ENCODE results near the gene CCNY. TPM values are rescaled to one million over a fixed set of nuclear protein-coding genes. Genes with fewer than 3 reads are reported as not detected.
"Not testable (repeated sequence)": the region's sequence is repeated elsewhere in the genome, so short reads cannot be mapped to it uniquely, and the experiment has no call there.

Gene CCNY
- total and polyA plus RNA-seq, 12 donors: 26.0 to 99.4 (median 88.9) TPM

- ATAC-seq (no peak), DNase-seq (no peak)
- no peaks in the 10 kb centered on the region for H3K27me3 ChIP-seq
- peak overlapping the region in 3 of 10 donors; percentile 7 to 68 (median 42) for H3K27ac ChIP-seq
- H3K9me3 ChIP-seq: peaks cover 0 to 8% (median 0%) of the 10 kb centered on the region in 11 donors
- no peak overlapping the region for H3K4me3 ChIP-seq
- no peaks in the 10 kb centered on the region for H3K36me3 ChIP-seq
- intact Hi-C loops (cut with DNase I): loop anchor here in 1 of 10 donors (1.0 kb wide), 1 partner anchor 17 kb away; no protein-coding TSS in a partner anchor
- H3K4me1 ChIP-seq: peaks cover 35 to 99% (median 75%) of the 10 kb centered on the region in 9 donors
- WGBS, 2 donors: 79 to 85% methylated on average over 7 of the region's 7 CpGs
- no peak for TF ChIP-seq CTCF (IDR thresholded peaks at IDR 0.05)
Measured at GRCh38 chr10:35398908-35399307, 62.6 kb downstream of the CCNY start.

DNA sequence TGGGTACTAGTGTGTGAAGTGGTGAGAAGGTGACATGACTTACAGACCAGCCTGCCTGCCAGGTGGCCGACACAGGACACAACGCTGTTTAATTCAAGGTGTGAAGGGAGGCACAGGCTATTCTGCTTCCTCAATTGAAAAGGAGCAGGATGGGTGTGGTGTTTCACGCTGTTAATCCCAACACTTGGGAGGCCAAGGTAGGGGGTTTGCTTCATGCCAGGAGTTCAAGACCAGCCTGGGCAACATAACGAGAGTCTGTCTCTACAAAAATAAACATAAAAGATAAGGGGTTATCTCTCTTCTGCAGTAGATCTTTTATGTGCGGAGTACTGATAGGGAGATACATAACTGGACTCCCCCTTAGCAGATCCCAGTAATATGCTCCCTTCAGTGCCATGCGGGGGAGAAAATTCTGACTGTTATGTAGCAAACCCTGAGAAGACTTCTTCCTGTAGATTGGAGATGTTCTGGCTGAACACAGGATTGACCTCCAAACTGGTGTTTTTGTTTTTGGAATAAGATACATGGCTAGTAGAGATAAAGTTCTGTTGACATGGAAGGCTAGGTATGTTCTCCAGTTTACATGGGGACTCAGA is 63.2 kb downstream of the CCNY start:
- Histone ChIP-seq H3K9me3 (peaks cover 0 to 8% (median 0%) of the 10 kb centered on the region in 11 donors), H3K36me3 (no peaks in the 10 kb centered on the region), H3K27ac (peak overlapping the region in 3 of 10 donors; percentile 13 to 68 (median 36)), H3K27me3 (no peaks in the 10 kb centered on the region), H3K4me1 (peaks cover 35 to 99% (median 75%) of the 10 kb centered on the region in 9 donors), H3K4me3 (no peak overlapping the region)
- intact Hi-C loops (cut with DNase I): no loop called here
- no peak for TF ChIP-seq CTCF (IDR thresholded peaks at IDR 0.05)
- WGBS, 2 donors: 69 to 75% methylated on average over 6 of the region's 6 CpGs
- DNase-seq: no peak
- ATAC-seq: no peak

- DNase-seq (no peak), ATAC-seq (peak in 4 of 8 donors; percentile 17 to 51 (median 38))
- no peaks in the 10 kb centered on the region for H3K36me3 ChIP-seq
- peaks cover 0 to 8% (median 0%) of the 10 kb centered on the region in 11 donors for H3K9me3 ChIP-seq
- no peak for TF ChIP-seq CTCF (IDR thresholded peaks at IDR 0.05)
- peak overlapping the region in 6 of 10 donors; percentile 1 to 68 (median 10) for H3K27ac ChIP-seq
- no peaks in the 10 kb centered on the region for H3K27me3 ChIP-seq
- 66 to 67% methylated on average over 8 of the region's 8 CpGs for WGBS, 2 donors
- H3K4me1 ChIP-seq: peaks cover 34 to 98% (median 68%) of the 10 kb centered on the region in 9 donors
- intact Hi-C loops (cut with DNase I): no loop called here
- no peak overlapping the region for H3K4me3 ChIP-seq
Measured at GRCh38 chr10:35400595-35401268, 64.4 kb downstream of the CCNY start.

DNA sequence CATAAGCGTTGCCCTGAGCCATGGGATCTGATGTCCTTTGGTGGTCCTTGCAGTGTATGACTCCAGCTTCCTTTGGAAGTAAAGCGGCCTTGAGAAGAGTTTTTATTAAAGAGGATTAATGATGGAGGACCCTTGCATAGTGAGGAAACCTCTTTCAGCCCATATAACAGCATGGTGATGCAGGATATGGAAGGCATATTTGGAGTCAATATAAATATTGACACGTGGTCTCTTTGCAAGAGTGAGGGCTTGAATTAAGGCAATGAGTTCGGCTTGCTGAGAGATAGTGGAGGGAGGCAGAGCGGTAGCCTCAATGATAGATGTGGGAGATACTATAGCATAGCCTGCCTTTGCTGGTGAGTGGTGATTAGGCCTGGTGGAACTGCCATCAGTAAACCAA is 67.2 kb downstream of the CCNY start:
- Histone ChIP-seq H3K27ac (peak overlapping the region in 3 of 10 donors; percentile 28 to 67 (median 31)), H3K4me1 (peaks cover 12 to 89% (median 45%) of the 10 kb centered on the region in 9 donors)
- H3K36me3 ChIP-seq; H3K4me3 ChIP-seq; ATAC-seq; intact Hi-C loops (cut with DNase I); H3K27me3 ChIP-seq; H3K9me3 ChIP-seq; DNase-seq: not testable (repeated sequence)
- WGBS, 2 donors: 97 to 98% methylated on average over 5 of the region's 5 CpGs

DNA sequence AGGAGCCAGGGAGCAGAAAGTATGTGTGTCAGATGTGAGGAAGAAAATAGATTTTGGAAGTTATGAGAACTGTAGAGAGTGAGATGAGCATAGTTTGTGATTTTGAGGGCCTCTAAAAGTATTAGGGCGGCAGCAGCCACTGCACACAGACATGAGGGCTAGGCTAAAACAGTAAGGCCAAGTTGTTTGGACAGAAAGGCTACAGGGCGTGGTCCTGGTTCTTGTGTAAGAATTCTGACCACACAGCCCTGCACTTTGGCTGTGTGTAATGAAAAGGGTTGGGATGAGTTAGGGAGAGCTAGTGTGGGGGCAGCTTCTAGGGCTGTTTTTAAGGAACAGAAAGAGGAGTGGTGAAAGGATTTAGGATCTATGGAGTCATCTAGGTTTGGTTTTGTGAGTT is 67.8 kb downstream of the CCNY start:
- ATAC-seq; H3K4me3 ChIP-seq; H3K27me3 ChIP-seq; H3K36me3 ChIP-seq; H3K9me3 ChIP-seq; DNase-seq; intact Hi-C loops (cut with DNase I): not testable (repeated sequence)
- H3K4me1 ChIP-seq: peaks cover 14 to 89% (median 45%) of the 10 kb centered on the region in 9 donors
- 85 to 94% methylated on average over 2 of the region's 2 CpGs for WGBS, 2 donors
- peak overlapping the region in 4 of 10 donors; percentile 23 to 67 (median 30) for H3K27ac ChIP-seq

DNA sequence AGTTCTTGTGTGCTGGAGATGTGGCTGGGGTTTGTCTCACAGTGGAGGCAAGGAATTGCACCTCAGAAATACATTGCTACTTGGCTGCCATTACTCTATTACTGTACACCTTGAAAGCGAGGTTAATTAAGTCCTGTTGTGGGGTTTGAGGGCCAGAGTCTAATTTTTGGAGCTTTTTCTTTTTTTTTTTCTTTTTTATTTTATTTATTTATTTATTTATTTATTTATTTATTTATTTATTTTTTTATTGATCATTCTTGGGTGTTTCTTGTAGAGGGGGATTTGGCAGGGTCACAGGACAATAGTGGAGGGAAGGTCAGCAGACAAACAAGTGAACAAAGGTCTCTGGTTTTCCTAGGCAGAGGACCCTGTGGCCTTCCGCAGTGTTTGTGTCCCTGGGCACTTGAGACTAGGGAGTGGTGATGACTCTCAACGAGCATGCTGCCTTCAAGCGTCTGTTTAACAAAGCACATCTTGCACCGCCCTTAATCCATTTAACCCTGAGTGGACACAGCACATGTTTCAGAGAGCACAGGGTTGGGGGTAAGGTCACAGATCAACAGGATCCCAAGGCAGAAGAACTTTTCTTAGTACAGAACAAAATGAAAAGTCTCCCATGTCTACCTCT is 69.8 kb downstream of the CCNY start:
- H3K9me3 ChIP-seq; H3K27ac ChIP-seq; H3K36me3 ChIP-seq; intact Hi-C loops (cut with DNase I); DNase-seq; H3K27me3 ChIP-seq; H3K4me3 ChIP-seq; ATAC-seq: not testable (repeated sequence)
- WGBS, 2 donors: 62 to 71% methylated on average over 5 of the region's 5 CpGs
- H3K4me1 ChIP-seq: peaks cover 10 to 89% (median 39%) of the 10 kb centered on the region in 9 donors

GRCh38 chr10:35407696-35408095 is 71.4 kb downstream of the CCNY start:
- intact Hi-C loops (cut with DNase I); H3K9me3 ChIP-seq; H3K27me3 ChIP-seq; H3K27ac ChIP-seq; H3K36me3 ChIP-seq; H3K4me3 ChIP-seq; ATAC-seq; DNase-seq: not testable (repeated sequence)
- 95 to 96% methylated on average over 12 of the region's 12 CpGs for WGBS, 2 donors
- H3K4me1 ChIP-seq: peaks cover 10 to 89% (median 50%) of the 10 kb centered on the region in 9 donors
